Posterior vena cava (tissue), 2 donors: Measurements from ENCODE around the gene PTGES2. TPM values are rescaled to one million over a fixed set of nuclear protein-coding genes. Genes with fewer than 3 reads are reported as not detected.

Source experiments
- DNase-seq: peaks from one replicate; pipeline ENCODE4 v3.0.0-alpha.2; 2020; ENCODE audit warnings: low spot score
- intact Hi-C, 2 donors: fragments of 100-400 bp; cut with DNase I; formaldehyde crosslinking; loops; one replicate each; pipeline versions ENCODE4 v1.14.1 to v1.14.2; 2022 to 2023
- total RNA-seq, 2 donors: library from RNA; stranded (reverse); fragmentation: NEBNext Ultra II Directional; extraction: Animal tissue kit (Norgen Biotek cat#: 25700); gene quantifications; one replicate each; pipeline ENCODE4 v1.2.1, GENCODE V29; 2021
- donor health status: DM: yes; HTN: yes; CAD: no.
- donor health status: DM: yes; HTN: yes; CAD: no.

PTGES2 gene
- total RNA-seq, 2 donors from 2014 or later, result 38.6 to 38.9 TPM

DNA sequence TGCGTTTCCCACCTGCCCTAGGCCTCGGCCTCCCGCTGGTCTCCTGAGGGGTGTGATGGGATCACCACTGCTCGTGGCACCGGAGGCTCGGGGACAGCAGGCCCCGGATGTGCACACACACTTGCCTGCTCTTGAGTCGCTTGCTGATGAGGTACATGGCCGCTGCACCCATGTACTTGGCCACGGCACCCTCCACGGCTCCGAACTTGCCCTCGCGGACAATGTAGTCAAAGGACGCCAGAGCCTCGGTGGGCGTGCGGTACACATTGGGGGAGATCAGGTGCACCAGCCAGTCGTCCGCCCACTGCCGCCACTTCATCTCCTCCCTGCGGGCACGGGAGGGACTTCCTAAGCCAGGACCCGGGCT, 4.7 kb downstream of the PTGES2 start:
- peak; percentile 72 for DNase-seq

DNA sequence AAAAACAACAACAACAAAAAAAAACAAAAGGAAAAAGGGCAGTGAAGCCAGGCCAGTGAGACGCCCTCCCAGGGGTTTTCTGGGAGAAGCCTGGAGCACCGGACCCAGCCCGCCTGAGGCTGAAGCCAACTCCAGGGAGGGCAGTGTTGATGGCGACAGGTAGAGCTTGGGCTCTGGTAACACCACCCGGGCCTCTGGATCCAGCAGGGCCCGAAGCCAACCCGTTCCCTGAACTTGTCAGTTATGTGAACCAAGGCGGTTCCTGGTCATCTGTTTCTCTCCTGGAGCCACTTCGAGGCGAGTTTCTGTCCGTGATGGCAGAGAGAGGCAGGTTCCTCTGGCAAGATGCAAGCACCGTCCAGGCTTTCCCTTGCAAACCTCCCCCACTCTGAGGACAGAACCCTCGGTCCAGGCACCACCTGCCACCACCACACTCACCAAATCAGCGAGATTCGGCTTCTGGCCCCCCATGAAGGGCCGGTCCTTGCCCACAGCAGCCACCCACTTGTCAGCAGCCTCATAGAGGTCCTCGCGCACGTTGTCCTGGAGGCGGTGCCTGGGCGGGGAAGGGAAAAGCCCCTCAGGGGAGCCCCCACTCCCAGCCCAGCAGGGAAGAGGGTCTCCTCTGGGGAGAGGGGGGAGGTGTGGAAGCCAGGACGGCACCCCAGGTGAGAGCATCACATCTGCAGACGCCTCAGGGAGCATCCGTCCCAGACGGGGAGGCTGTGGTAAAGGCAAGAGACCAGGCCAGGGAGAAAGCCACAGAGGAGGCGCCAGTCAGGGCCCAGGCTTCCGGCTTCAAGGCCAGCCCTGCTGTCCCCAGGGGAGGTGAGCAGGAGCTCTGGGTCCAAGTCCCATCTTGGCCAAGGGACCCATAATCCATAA, 5.4 kb downstream of the PTGES2 start:
- intact Hi-C loops, result no loop called here
- peak; percentile 75 for DNase-seq

More for the DNA sequence above, 4.7 kb downstream of the PTGES2 start:
- intact Hi-C loops, result no loop called here

DNA sequence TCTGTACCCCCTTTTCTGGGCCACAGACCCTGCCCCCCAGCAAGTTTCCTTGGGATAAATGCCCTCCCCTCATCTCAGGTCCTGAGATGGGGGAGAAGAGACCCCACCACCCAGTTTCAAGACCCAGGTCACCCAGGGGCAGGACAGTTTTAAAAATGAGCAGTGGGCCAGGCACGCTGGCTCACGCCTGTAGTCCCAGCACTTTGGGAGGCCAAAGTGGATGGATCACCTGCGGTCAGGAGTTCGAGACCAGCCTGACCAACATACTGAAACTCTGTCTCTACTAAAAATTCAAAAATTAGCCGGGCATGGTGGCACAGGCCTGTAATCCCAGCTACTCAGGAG, 6.1 kb downstream of the PTGES2 start:
- intact Hi-C loops, result no loop called here
- DNase-seq, result no peak

DNA sequence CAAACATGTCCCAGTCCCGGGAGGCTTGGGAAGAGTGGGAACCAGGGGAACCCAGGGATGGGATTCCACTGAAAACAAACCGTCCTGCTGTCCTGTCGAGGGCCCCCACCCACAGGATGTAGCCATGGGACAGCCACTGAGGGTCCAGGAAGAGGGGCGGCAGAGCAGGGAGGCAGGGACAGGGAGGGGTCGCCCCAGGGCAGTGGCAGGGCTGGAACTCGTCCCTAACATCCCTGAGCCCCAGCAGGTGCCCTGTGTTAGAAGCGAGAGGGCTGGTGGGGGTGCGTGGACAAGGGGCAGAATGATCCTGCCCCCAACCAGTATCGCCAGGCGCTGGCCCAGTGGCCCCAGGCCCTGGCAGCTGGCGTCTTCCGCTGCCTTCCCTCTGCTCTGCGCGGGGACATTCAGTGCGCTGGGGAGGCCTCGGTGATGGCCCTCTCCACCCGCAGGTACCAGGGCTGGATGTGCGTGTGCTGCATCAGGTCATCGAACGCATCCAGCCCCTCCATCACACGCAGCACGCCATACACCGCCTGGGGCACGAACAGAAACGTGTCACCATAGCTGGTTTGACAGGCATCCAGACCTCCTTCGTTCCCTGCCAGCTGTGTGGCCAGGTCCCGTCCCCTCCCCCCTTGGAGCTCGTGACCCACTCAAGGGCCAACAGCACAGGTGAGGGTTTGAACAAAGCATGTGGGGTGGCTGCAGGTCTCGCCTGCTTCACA, 6.6 kb downstream of the PTGES2 start:
- peak; percentile 73 for DNase-seq
- intact Hi-C loops, result no loop called here

DNA sequence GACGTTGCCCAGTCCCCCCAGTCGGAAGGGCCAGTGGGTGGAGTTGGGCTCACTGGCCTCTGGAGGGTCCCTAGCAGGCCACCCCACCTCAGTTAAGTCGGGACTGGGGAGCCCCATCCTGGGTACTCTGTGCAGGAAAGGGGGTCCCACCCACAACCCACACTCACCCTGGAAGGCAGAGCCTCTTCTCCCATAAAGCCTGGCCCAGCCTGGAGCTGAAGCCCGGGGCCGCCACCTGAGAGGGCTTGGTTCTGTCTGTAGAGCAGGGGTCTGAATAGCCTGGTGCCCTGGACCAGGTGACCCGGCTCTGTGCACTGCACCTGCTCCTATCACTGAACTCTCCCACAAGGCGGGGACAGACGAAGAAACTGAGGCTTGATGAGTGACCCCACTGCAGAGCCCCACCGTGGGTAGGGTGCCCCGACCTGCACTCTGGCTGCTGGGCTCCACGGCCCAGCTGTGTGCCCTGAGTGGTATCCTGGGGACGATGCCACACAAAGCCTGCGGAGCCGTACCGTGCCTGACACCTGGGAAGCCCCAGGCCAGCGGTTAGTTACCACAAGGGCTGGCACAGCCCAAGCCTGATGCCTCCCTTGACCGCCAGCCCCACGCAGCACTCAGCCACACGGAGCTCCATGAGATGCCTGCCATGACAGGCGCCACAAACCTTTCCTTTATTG, 7.3 kb downstream of the PTGES2 start:
- intact Hi-C loops, result no loop called here
- DNase-seq, result peak; percentile 78

DNA sequence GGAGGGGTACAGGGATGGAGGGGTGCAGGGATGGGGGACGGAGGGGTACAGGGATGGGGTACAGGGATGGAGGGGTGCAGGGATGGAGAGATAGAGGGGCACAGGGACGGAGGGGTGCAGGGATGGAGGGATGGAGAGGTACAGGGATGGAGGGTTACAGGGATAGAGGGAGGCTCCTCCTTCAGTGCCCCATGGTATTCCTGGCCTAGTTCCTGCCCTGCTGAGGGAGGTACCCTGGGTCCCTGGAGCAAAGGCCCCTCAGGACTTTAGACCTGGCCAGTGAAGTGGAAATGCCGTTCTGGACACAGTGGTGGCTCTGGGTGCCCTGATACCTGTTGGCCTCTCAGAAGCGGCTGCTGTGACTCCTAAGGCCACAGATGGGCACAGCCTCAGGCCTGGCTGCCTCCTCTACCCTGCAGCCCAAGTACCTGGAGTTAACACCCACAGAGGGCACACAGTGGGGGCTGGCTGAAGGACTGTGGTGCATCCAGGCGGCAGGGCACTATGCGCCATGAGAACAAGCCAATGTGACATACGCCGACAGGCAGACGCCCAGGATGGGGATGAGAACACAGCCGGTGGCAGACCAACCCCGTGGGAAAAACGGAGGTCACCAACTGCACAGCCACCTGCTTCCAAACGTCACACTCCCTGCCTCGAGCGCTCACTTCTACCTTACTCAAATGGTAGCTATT, 8.4 kb downstream of the PTGES2 start:
- intact Hi-C loops, result loop anchor here in 1 of 2 donors (5.0 to 10.0 kb wide), 2 partner anchors 177 to 244 kb away; partner anchors contain the start of gene AK1
- peak; percentile 73 for DNase-seq

DNA sequence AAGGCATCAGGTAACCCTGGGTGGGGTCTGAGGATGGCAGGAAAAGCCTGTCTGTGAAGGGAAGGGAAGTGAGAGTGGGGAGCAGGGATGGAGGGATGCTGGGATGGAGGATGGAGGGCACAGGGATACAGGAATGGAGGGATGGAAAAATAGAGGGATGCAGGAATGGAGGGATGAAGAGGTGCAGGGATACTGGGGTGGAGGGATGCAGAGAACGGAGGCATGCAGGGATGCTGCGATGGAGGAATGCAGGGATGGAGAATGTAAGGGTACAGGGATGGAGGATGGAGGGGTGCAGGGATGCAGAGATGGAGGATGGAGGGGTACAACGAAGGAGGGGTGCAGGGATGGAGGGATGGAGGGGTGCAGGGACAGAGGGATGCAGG, 9.1 kb downstream of the PTGES2 start:
- intact Hi-C loops, result loop anchor here in 1 of 2 donors (5.0 to 10.0 kb wide), 2 partner anchors 176 to 244 kb away; partner anchors contain the start of gene AK1
- DNase-seq, result no peak

DNA sequence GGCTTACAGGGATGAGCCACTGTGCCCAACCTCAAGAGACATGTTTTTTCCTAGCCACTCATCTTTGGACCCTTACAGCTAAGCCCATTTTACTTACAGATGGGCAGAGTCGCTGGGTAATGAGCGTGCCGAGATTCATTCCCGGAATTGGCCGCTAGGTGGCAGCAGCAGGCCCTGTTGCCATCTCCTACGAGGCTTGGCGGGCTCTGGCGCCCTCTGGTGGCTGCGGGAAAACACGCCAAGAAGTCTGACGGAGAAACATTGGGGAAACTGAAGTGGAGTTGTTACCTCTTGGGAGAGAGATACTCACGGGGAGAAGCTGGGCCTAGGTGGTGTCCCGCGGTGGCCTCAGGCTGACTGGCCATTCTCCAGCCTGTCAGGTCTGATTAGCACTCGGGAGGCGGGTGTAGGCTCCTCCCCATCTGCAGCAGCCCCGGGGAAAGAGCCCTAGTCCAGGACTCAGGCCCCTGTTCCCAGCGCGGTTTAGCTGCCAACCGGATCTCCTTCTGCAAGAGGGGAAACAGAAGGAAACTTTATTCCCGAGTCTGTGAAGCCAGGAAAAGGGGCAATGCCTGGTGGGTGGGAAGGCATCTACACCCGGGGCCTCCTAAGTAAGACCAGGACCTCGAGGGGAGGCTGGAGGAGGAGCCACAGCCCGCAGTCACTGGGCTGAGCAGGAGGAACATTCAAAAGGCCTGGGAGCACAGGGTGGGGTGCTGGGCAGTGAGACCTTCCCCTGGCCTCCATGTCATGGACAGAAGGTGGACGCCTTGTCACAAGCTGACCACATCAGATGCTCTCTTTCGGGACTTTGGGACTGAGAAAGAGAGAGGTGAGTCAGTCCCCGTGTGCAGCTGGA, 9.7 kb downstream of the PTGES2 start:
- intact Hi-C loops, result loop anchor here in 1 of 2 donors (5.0 to 10.0 kb wide), 2 partner anchors 176 to 243 kb away; partner anchors contain the start of gene AK1

DNA sequence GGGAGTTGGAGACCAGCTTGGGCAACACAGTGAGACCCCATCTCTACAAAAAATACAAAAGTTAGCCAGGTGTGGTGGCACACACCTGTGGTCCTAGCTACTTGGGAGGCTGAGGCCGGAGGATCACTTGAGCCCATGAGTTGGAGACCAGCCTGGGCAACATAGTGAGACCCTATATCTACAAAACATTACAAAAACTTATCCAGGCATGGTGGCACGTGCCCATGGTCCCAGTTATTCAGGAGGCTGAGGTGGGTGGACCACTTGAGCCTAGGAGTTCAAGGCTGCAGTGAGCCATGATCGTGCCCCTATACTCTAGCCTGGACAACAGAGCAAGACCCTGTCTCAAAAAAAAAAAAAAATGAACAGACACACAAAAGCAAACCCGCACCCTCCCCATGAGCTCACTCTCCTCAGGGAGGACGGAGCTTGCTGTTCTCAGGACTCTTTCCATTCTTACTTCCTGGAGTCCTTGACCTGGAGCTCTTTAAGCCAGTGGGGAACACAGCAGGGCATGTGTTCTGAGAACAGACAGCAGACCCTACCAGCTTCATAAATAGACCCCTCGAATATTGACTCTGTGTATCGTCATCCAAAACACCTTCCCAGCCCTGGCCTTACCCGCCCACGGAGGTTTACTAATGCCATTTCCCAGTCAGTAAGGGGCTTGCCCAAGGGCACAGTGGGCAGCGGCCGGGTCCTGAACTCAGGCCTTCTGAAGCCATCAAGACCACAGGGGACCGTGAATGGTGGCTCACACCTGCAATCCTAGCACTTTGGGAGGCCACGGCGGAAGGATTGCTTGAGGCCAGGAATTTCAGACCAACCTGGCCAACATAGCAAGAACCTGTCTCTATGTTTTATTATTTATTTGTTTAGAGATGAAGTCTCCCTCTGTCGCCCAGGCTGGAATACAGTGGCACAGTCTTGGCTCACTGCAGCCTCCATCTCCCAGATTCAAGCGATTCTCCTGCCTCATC, 11.1 kb downstream of the PTGES2 start:
- intact Hi-C loops, result loop anchor here in 1 of 2 donors (5.0 to 10.0 kb wide), 2 partner anchors 174 to 242 kb away; partner anchors contain the start of gene AK1

More for the DNA sequence above, 9.7 kb downstream of the PTGES2 start:
- DNase-seq, result peak; percentile 99

DNA sequence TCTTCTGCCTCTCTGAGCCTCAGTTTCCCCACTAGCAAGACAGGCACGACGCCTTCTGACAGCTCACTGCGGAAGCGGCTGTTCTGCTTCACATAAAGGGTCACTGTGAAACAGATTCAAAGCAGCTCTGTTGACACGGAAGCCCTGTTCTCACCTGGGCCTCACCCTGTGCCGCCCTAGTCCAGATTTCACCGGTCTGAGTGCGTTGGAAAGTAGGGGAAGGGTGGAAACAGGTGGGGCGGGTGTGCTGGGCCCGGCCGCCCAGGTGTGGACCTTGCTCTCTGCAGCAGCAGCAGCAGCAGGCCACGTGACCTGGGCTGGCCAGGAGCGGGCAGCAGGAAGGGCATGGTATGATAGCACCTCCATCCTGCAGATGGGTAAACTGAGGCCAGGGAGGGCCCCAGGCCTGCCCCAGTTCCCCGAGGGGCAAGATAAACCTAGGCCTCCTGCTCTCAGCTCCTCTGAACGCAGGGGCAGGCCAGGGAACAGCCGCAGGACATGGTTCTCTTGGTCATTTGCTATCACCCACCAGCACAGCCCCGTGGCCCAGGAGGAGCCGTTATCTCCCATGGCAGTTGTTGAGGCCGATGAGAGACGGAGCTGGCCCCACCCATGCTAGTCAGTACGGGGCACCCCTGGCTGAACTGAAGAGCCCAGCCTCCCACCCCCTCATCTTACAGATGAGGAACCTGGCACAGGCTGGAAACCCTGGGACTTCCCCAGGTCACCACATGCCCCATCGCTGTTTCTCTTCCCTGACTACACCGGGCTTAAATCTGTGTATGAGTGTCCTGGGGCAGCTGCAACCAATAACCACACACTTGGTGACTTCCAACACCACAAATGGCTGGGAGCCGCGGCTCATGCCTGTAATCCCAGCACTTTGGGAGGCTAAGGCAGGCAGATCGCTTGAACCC, 12.1 kb downstream of the PTGES2 start:
- peak; percentile 65 for DNase-seq

More for the DNA sequence above, 11.1 kb downstream of the PTGES2 start:
- peak; percentile 56 for DNase-seq

DNA sequence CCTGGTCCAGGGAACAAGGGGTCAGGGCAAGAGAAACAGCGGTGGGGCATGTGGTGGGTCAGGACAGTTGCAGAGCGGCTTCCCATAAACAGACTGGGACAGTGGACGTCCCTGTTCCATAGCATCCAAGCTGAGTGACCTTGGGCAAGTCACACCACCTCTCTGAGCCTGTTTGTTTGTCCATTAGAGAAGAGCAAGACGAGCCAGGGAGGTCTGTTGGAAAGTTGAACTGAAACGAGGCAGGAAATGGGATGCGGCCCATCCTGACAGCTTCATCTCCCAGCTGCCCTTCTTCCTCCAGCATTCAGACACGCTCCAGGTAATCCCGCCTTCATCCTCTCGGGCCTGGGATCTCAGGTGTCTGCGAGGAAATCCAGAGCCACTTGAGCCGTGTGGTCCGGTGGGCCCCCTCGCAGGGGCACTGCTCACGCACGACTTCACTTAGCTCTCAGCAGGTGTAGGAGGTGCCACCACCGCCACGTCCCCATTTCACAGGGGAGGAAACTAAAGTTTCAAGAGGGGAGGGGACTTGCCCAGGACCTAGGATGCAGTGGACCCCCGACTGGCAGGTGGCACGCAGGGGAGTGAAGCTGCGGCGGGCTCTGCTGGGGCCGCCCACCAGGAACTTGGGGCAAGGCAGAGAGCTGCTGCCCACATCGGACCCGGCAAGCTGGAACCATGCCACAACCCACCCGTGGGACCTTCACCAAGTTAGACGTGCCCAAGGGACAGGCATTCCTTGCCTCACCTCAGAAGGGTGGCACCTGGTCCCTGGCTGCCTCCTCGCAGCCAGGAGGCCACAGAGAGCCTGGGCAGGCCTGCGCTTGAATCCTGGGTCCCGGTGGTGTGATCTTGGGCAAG, 13.0 kb downstream of the PTGES2 start:
- intact Hi-C loops, result loop anchor here in 1 of 2 donors (5.0 to 10.0 kb wide), 2 partner anchors 172 to 240 kb away; partner anchors contain the start of gene AK1
- DNase-seq, result peak; percentile 69

More for the DNA sequence above, 12.1 kb downstream of the PTGES2 start:
- intact Hi-C loops, result loop anchor here in 1 of 2 donors (5.0 to 10.0 kb wide), 2 partner anchors 173 to 241 kb away; partner anchors contain the start of gene AK1

DNA sequence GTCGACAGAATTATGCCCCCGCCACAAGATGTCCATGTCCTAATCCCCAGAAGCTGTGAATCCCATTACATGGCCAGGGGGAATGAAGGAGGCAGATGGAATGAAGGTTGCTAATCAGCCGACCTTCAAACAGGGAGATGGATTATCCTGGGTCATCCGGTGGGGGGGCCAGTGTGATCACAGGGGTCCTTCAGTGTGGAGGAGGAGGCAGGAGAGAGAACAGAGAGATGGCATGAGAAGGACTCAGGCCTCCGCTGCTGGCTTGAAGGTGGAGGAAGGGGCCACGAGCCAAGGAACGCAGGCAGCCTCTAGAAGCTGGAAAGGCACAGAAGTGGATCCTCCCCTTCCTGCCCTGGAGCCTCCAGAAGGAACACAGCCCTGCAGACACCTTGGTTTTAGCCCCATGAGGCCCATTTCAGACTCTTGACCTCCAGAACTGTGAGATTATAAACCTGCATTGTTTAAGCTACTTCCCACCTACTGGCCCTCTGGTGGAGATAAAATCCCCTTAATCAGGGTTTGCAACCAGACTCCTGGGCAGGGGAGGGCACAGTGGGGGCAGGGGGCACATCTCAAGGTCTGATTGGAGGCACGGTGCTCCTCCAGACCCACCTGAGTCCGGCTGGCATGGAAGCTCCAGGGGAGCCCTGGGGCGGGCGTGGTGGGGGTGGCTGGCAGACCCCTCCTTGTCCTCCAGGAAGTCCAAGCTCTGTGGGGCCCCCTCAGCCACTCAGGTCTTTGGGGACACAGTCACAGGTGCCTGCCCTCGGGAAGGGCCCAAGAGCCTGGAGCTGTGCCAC, 13.8 kb downstream of the PTGES2 start:
- intact Hi-C loops, result loop anchor here in 1 of 2 donors (10.0 kb wide), 1 partner anchor 239 kb away; the partner anchor contains the start of gene AK1
- DNase-seq, result peak; percentile 76

DNA sequence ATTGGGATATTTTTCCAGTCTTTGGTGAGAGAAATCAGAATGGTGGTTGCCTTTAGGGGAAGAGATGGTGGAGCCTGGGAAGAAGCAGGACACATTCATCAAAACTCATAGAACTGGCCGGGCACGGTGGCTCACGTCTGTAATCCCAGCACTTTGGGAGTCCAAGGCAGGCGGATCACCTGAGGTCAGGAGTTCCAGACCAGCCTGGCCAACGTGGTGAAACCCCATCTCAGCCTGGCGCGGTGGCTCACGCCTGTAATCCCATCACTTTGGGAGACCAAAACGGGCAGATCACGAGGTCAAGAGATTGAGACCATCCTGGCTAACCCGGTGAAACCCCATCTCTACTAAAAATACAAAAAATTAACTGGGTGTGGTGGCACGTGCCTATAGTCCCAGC, 15.8 kb downstream of the PTGES2 start:
- intact Hi-C loops, result loop anchor here in 1 of 2 donors (10.0 kb wide), 1 partner anchor 237 kb away; the partner anchor contains the start of gene AK1

More for the DNA sequence above, 15.8 kb downstream of the PTGES2 start:
- peak; percentile 41 for DNase-seq
